Smooth muscle cell (in vitro differentiated cells): ENCODE measurements around the gene OCIAD2. TPM values are rescaled to one million over a fixed set of nuclear protein-coding genes. Genes with fewer than 3 reads are reported as not detected.

Experiments
- DNase-seq: peaks from one replicate; lab custom pipeline; 2025; ENCODE audit not compliant: unreplicated experiment; lab: John Stamatoyannopoulos, UW
- H2AFZ ChIP-seq: fragments of 200-600 bp; sonication (generic); 2 replicates; pipeline ENCODE4 v1.6.0; 2016; ENCODE audit warnings: antibody characterized with exemption, low read depth, mild to moderate bottlenecking
- H3F3A ChIP-seq: fragments of 200-600 bp; sonication (generic); 2 replicates; pipeline ENCODE4 v1.6.0; 2017; ENCODE audit warnings: antibody characterized with exemption, low read depth
- H3K27ac ChIP-seq: fragments of 200-600 bp; sonication (generic); 2 replicates; pipeline ENCODE4 v1.5.1; 2016; ENCODE audit warnings: low read depth, mild to moderate bottlenecking
- H3K27me3 ChIP-seq: fragments of 200-600 bp; sonication (generic); 2 replicates; pipeline ENCODE4 v1.6.1; 2016; ENCODE audit warnings: low read depth, mild to moderate bottlenecking
- H3K36me3 ChIP-seq: fragments of 200-600 bp; sonication (generic); 2 replicates; pipeline ENCODE4 v1.5.1; 2016; ENCODE audit warnings: low read depth
- H3K4me1 ChIP-seq: fragments of 200-600 bp; sonication (generic); 2 replicates; pipeline ENCODE4 v1.5.1; 2016; ENCODE audit warnings: low read depth
- H3K4me2 ChIP-seq: fragments of 200-600 bp; sonication (generic); 2 replicates; pipeline ENCODE4 v1.6.0; 2016; ENCODE audit warnings: mild to moderate bottlenecking
- H3K4me3 ChIP-seq: fragments of 200-600 bp; sonication (generic); 2 replicates; pipeline ENCODE4 v1.5.1; 2016; ENCODE audit warnings: mild to moderate bottlenecking
- H3K79me2 ChIP-seq: fragments of 200-600 bp; sonication (generic); 2 replicates; pipeline ENCODE4 v1.6.0; 2016; ENCODE audit warnings: low read depth, mild to moderate bottlenecking
- H3K9ac ChIP-seq: fragments of 200-600 bp; sonication (generic); 2 replicates; pipeline ENCODE4 v1.6.0; 2016; ENCODE audit warnings: low read depth
- H3K9me3 ChIP-seq: fragments of 200-600 bp; sonication (generic); replicated peaks from 2 replicates; pipeline ENCODE4 v1.5.1; 2016; ENCODE audit warnings: low read depth
- H4K20me1 ChIP-seq: fragments of 200-600 bp; sonication (generic); 2 replicates; pipeline ENCODE4 v1.6.0; 2016; ENCODE audit warnings: low read depth
- CTCF ChIP-seq: fragments of 200-600 bp; sonication (generic); IDR thresholded peaks from 2 replicates; pipeline ENCODE4 v1.5.1; 2017; ENCODE audit warnings: borderline replicate concordance, mild to moderate bottlenecking, antibody characterized with exemption; ENCODE audit not compliant: insufficient read depth, poor library complexity, severe bottlenecking
- WGBS: methylation state at CpG from one replicate; pipeline ENCODE4 v1.1.7; 2016; ENCODE audit warnings: low lambda C conversion rate; 5-methylcytosine and 5-hydroxymethylcytosine counted together
- polyA plus RNA-seq: library from polyadenylated mRNA; unstranded; fragments of >200 nt; fragmentation: Nextera tagmentation; extraction: Ambion mirVana; gene quantifications from 2 replicates; pipeline ENCODE4 v1.2.1, GENCODE V29; 2016
- small RNA-seq: library from RNA; depleted of rRNA; stranded (forward); fragments of <200 nt; gene quantifications from one replicate; pipeline ENCODE3, GENCODE V24; 2014
- total RNA-seq: library from RNA; depleted of rRNA; stranded (reverse); fragments of >200 nt; gene quantifications from 2 replicates; pipeline ENCODE4 v1.2.3, GENCODE V29; 2014

The OCIAD2 gene
- total and polyA plus RNA-seq, 2 experiments from 2014 or later = 30.4 to 45.1 TPM

DNA sequence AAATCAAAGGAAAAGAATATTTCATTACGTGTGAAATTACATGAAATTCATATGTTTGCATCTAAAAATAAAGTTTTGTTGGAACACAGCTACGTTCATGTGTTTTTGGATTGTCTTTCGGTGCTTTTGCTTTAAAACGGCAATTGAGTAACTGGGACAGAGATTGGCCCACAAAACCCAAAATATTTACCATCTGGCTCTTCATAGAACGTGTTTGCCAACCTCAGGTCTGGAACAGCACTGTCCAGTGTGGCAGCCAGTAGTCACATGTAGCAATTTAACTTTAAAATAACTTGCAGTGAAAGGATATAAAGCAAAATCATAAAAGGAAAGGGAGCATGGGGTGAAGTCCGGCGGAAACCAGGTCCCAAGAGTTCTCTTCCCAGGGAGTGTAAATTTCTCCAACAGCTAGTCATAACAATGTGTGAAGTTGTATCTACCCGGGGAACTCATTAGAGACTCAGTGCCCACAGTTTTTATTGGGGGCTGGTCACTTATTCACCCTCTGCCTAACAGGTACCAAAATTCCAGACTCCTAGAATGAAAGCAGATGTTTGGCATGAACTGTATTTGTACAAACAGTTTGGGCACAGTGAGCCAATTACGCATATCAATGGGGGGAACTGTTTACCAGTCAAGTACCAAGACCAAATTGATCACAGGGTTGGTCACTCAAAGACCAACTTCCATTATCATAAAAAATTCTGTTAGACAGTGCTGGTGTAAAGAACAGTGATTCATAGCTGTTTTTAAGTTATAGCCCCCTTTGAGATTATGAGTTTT is 65.3 kb downstream of the OCIAD2 start:
- 95% methylated on average over 9 of the region's 9 CpGs for WGBS
- H3K27ac ChIP-seq = no peak overlapping the region
- H3K4me2 ChIP-seq = no peak overlapping the region
- H3K79me2 ChIP-seq = peaks cover 79% of the 10 kb centered on the region
- H4K20me1 ChIP-seq = peaks cover 56% of the 10 kb centered on the region
- H2AFZ ChIP-seq = no peak overlapping the region
- no peak overlapping the region for H3K4me3 ChIP-seq
- peaks cover 34% of the 10 kb centered on the region for H3K36me3 ChIP-seq
- no peak overlapping the region for H3K9ac ChIP-seq
- no peaks in the 10 kb centered on the region for H3F3A ChIP-seq
- no peaks in the 10 kb centered on the region for H3K4me1 ChIP-seq
- H3K27me3 ChIP-seq = no peaks in the 10 kb centered on the region
- H3K9me3 ChIP-seq = no peaks in the 10 kb centered on the region
- no peak for TF ChIP-seq CTCF
- DNase-seq = no peak

GRCh38 chr4:48836658-48837057 is 69.9 kb downstream of the OCIAD2 start:
- Histone ChIP-seq H3K27me3 (no peaks in the 10 kb centered on the region), H3K4me1 (peaks cover 16% of the 10 kb centered on the region), H3K27ac (no peak overlapping the region), H3K36me3 (peaks cover 37% of the 10 kb centered on the region), H3K9me3 (no peaks in the 10 kb centered on the region), H2AFZ (no peak overlapping the region), H3K4me3 (no peak overlapping the region), H4K20me1 (peaks cover 38% of the 10 kb centered on the region), H3K79me2 (peaks cover 84% of the 10 kb centered on the region), H3F3A (no peaks in the 10 kb centered on the region), H3K9ac (no peak overlapping the region), H3K4me2 (no peak overlapping the region)
- TF ChIP-seq CTCF = no peak
- DNase-seq = no peak
- 91% methylated on average over 4 of the region's 4 CpGs for WGBS

Small RNA genes within 50 kb of the gene (small RNA-seq; reads per million reads assigned to genes)
- gene AC020593.1 = not detected
- gene RNU6-158P = not detected

Other genes starting within 250 kb of the OCIAD2 start
- 56.6 and 57.0 TPM in 2 replicates for gene FRYL, start 126.5 kb downstream of the OCIAD2 start, total RNA-seq
- 14.9 and 17.7 TPM in 2 replicates for gene FRYL, start 126.5 kb downstream of the OCIAD2 start, polyA plus RNA-seq
- gene OCIAD1, start 75.7 kb downstream of the OCIAD2 start, total RNA-seq = 180 and 196 TPM in 2 replicates
- 130 and 159 TPM in 2 replicates for gene OCIAD1, start 75.7 kb downstream of the OCIAD2 start, polyA plus RNA-seq
- 2.1 and 7.2 TPM in 2 replicates for gene CWH43, start 79.5 kb upstream of the OCIAD2 start, total RNA-seq
- gene CWH43, start 79.5 kb upstream of the OCIAD2 start, polyA plus RNA-seq = 0.50 and 0.83 TPM in 2 replicates